ENCODE data around the gene IPO11.

DNA sequence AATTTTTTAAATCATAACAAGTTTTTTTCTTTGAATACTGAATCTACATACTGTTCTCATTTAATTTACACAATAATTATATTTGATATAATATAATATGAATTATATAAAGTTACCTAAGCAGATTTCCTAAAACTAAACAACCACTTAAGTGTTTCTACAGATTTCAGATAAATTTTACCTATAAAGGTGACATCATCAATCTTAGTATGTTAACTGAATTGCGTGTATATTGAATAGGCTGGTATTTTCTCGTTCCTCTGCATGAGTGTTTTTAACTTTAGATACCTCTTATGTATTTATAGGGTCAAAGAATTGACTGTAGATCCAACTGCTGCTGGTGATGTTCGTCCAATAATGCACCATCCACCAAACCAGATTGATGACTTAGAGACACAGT lies 39.2 kb upstream of the IPO11 start:
- TF ChIP-seq, protein P1, sequence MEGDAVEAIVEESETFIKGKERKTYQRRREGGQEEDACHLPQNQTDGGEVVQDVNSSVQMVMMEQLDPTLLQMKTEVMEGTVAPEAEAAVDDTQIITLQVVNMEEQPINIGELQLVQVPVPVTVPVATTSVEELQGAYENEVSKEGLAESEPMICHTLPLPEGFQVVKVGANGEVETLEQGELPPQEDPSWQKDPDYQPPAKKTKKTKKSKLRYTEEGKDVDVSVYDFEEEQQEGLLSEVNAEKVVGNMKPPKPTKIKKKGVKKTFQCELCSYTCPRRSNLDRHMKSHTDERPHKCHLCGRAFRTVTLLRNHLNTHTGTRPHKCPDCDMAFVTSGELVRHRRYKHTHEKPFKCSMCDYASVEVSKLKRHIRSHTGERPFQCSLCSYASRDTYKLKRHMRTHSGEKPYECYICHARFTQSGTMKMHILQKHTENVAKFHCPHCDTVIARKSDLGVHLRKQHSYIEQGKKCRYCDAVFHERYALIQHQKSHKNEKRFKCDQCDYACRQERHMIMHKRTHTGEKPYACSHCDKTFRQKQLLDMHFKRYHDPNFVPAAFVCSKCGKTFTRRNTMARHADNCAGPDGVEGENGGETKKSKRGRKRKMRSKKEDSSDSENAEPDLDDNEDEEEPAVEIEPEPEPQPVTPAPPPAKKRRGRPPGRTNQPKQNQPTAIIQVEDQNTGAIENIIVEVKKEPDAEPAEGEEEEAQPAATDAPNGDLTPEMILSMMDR (conservative IDR thresholded peaks at IDR 0.05; ENCODE audit: low read length) = no peak
- TF ChIP-seq EZH2phosphoT487 (IDR thresholded peaks at IDR 0.05; ENCODE audit: borderline replicate concordance) = no peak

Measured in Loucy (cell line).